Measurements from ENCODE around the gene GHR.

- no peak for TF ChIP-seq CTCF (IDR thresholded peaks at IDR 0.05; ENCODE audit: low read depth, low read length)
- no peak for TF ChIP-seq POLR2A (IDR thresholded peaks at IDR 0.05; ENCODE audit: extremely low read depth, insufficient read length)
- TF ChIP-seq MAX (IDR thresholded peaks at IDR 0.05; ENCODE audit: low read depth, low read length): no peak
- TF ChIP-seq MYC (IDR thresholded peaks at IDR 0.05; ENCODE audit: low read depth, low read length): no peak
These were observed 221.9 kb downstream of the GHR start for GRCh38 chr5:42645138-42645537.

Data from NB4 (cell line).